B cell (primary cell): ENCODE measurements around the gene MARK2. TPM values are rescaled to one million over a fixed set of nuclear protein-coding genes. Genes with fewer than 3 reads are reported as not detected.

ENCODE experiments used
- ATAC-seq: fragments of 200-7000 bp; cut with Tn5 transposase; one replicate; pipeline ENCODE4 v1.10.0; 2021; ENCODE audit warnings: low read depth, mild to moderate bottlenecking, moderate number of reproducible peaks, moderate library complexity
- CTCF ChIA-PET: fragments of 350-600 bp; sonication (Branson Sonifier 250); formaldehyde crosslinking; loops from one replicate; lab custom pipeline; 2021; ENCODE audit warnings: antibody characterized with exemption, inconsistent platforms; lab: Charles Lee
- POLR2A ChIA-PET: fragments of 350-600 bp; sonication (Branson Sonifier 250); formaldehyde crosslinking; loops from one replicate; lab custom pipeline; 2021; ENCODE audit warnings: antibody characterized with exemption; lab: Charles Lee
- DNase-seq: peaks from one replicate; pipeline ENCODE4 v3.0.0; 2013
- H2AFZ ChIP-seq: 2 replicates; pipeline ENCODE4 v1.6.1; 2012; ENCODE audit warnings: mild to moderate bottlenecking, low read depth, low read length; ENCODE audit not compliant: insufficient read depth, poor library complexity, severe bottlenecking
- H3K27ac ChIP-seq, 2 donors: 1 replicate in 1 of 2; 2 replicates in 1 of 2; pipeline ENCODE4 v1.5.1; 2012 to 2013; ENCODE audit warnings: low read length in 2 of 2, mild to moderate bottlenecking in 2 of 2, moderate library complexity in 1 of 2
- H3K27me3 ChIP-seq, 4 experiments: fragments of 200-600 bp in 1 of 4; sonication (generic) in 1 of 4; replicated peaks in 1 of 4; 1 replicate in 2 of 4; 2 replicates in 2 of 4; pipeline versions ENCODE4 v1.6.1 to v1.7.0; 2013 to 2016; ENCODE audit warnings: low read length in 3 of 4, mild to moderate bottlenecking in 2 of 4, mixed read lengths in 1 of 4, moderate library complexity in 1 of 4; ENCODE audit not compliant: insufficient read depth in 4 of 4, control insufficient read depth in 3 of 4; ENCODE audit errors: control extremely low read depth in 1 of 4
- H3K36me3 ChIP-seq, 2 experiments: replicated peaks in 1 of 2; 1 replicate in 1 of 2; 2 replicates in 1 of 2; pipeline versions ENCODE4 v1.6.1 to v1.7.1; 2013; ENCODE audit warnings: low read length in 1 of 2; ENCODE audit not compliant: insufficient read depth in 2 of 2, control insufficient read depth in 1 of 2; ENCODE audit errors: control extremely low read depth in 1 of 2, extremely low read depth in 1 of 2
- H3K4me1 ChIP-seq, 2 donors: fragments of 200-600 bp in 1 of 2; sonication (generic) in 1 of 2; 1 replicate in 1 of 2; 2 replicates in 1 of 2; pipeline versions ENCODE4 v1.5.1 to v1.6.1; 2013 to 2017; ENCODE audit warnings: low read length in 2 of 2; ENCODE audit not compliant: control insufficient read depth in 2 of 2, insufficient read depth in 2 of 2
- H3K4me2 ChIP-seq: replicated peaks from 2 replicates; pipeline ENCODE3; 2012; ENCODE audit warnings: mild to moderate bottlenecking, low read depth, low read length; ENCODE audit not compliant: poor library complexity, severe bottlenecking
- H3K4me3 ChIP-seq, 5 experiments: fragments of 200-600 bp in 1 of 5; sonication (generic) in 1 of 5; 1 replicate in 3 of 5; 2 replicates in 2 of 5; pipeline versions ENCODE4 v1.5.1 to v1.7.0; 2011 to 2016; ENCODE audit warnings: low read length in 4 of 5, mild to moderate bottlenecking in 4 of 5, low read depth in 2 of 5, control low read depth in 1 of 5, moderate library complexity in 1 of 5; ENCODE audit not compliant: insufficient read depth in 1 of 5; ENCODE audit errors: control extremely low read depth in 1 of 5, extremely low read depth in 1 of 5
- H3K79me2 ChIP-seq: fragments of 200-600 bp; sonication (generic); one replicate; pipeline ENCODE4 v1.6.0; 2016; ENCODE audit warnings: low read length; ENCODE audit not compliant: control insufficient read depth, insufficient read depth
- H3K9ac ChIP-seq: fragments of 200-600 bp; sonication (generic); 2 replicates; pipeline ENCODE4 v1.6.1; 2017; ENCODE audit warnings: mild to moderate bottlenecking, low read length, moderate library complexity
- H3K9me3 ChIP-seq, 3 donors: one replicate each; pipeline versions ENCODE4 v1.6.1 to v1.7.1; 2013; ENCODE audit warnings: low read length in 2 of 3; ENCODE audit not compliant: control insufficient read depth in 2 of 3, insufficient read depth in 1 of 3; ENCODE audit errors: control extremely low read depth in 1 of 3
- H4K20me1 ChIP-seq: 2 replicates; pipeline ENCODE4 v1.6.0; 2012; ENCODE audit warnings: mild to moderate bottlenecking, low read length; ENCODE audit not compliant: insufficient read depth, control insufficient read depth, poor library complexity, severe bottlenecking
- H3K27ac Mint-ChIP-seq: one replicate; pipeline ENCODE4 v1.8.0; 2021; ENCODE audit warnings: mixed read lengths
- H3K27me3 Mint-ChIP-seq: one replicate; pipeline ENCODE4 v1.8.0; 2021; ENCODE audit warnings: mixed read lengths
- H3K4me1 Mint-ChIP-seq: one replicate; pipeline ENCODE4 v1.8.0; 2021; ENCODE audit warnings: mixed read lengths
- H3K4me3 Mint-ChIP-seq: one replicate; pipeline ENCODE4 v1.8.0; 2021; ENCODE audit warnings: mixed read lengths
- H3K9me3 Mint-ChIP-seq: one replicate; pipeline ENCODE4 v1.8.0; 2022; ENCODE audit warnings: mixed read lengths; ENCODE audit not compliant: insufficient read depth
- CTCF ChIP-seq: fragments of 200-600 bp; IDR thresholded peaks from one replicate; pipeline ENCODE4 v1.8.0; 2022; ENCODE audit warnings: antibody characterized with exemption, mild to moderate bottlenecking
- EZH2 ChIP-seq: IDR thresholded peaks from 2 replicates; pipeline ENCODE4 v1.6.1; 2012; ENCODE audit warnings: borderline replicate concordance, low read depth, mild to moderate bottlenecking, moderate library complexity, low read length; ENCODE audit not compliant: insufficient read depth, poor library complexity, severe bottlenecking
- WGBS: methylation state at CpG from one replicate; pipeline ENCODE4 v1.1.5; 2013; ENCODE audit warnings: missing lambda C conversion rate; ENCODE audit not compliant: insufficient coverage; 5-methylcytosine and 5-hydroxymethylcytosine counted together
- intact Hi-C: fragments of 100-400 bp; cut with micrococcal nuclease; formaldehyde crosslinking; loops from one replicate; pipeline ENCODE4 v1.10.0; 2022
- polyA plus RNA-seq: library from polyadenylated mRNA; depleted of rRNA; stranded (reverse); fragments of >200 nt; gene quantifications from 2 replicates; pipeline ENCODE4 v1.2.3, GENCODE V29; 2012
- total RNA-seq, 2 donors: library from RNA; stranded (reverse); fragments of 120-200 nt in 1 of 2; gene quantifications; 1 replicate in 1 of 2; 2 replicates in 1 of 2; pipeline versions ENCODE4 v1.2.3 to v1.2.4, GENCODE V29; 2013 to 2022

Gene MARK2
- total and polyA plus RNA-seq, 2 donors (not counting 1 experiment from before 2014, with no cell fraction given) = 47.2 to 58.1 TPM

- Mint-ChIP-seq H3K4me3 (no peak overlapping the region), H3K27me3 (no peaks in the 10 kb centered on the region), H3K27ac (no peak overlapping the region), H3K4me1 (peaks cover 18% of the 10 kb centered on the region), H3K9me3 (no peaks in the 10 kb centered on the region)
- Histone ChIP-seq H3K4me1 (peaks cover 10 to 11% of the 10 kb centered on the region in 2 donors), H3K79me2 (peaks cover 96% of the 10 kb centered on the region), H3K9me3 (no peaks in the 10 kb centered on the region), H3K4me2 (no peak overlapping the region), H3K27me3 (no peaks in the 10 kb centered on the region), H3K36me3 (peaks cover 3 to 17% of the 10 kb centered on the region in 2 experiments), H3K9ac (no peak overlapping the region), H4K20me1 (peaks cover 51% of the 10 kb centered on the region), H3K27ac (peak overlapping the region in 1 of 2 donors; percentile 34), H2AFZ (no peak overlapping the region), H3K4me3 (no peak overlapping the region)
- ChIA-PET CTCF (interaction anchor here (0.6 to 1.6 kb wide), 4 partner anchors 18 to 279 kb away, joined by 3 to 4 read pairs (median 4); partner anchors contain the start of genes MARK2 and RTN3), POLR2A (interaction anchor here (0.6 to 0.7 kb wide), 2 partner anchors 14 to 1032 kb away, joined by 9 to 10 read pairs; no protein-coding TSS in a partner anchor)
- ATAC-seq (no peak), DNase-seq (no peak)
- TF ChIP-seq EZH2 = no peak
- TF ChIP-seq CTCF = no peak
- intact Hi-C loops = no loop called here
- WGBS = no CpG with 5 or more reads among the region's 2 CpGs
Measured at GRCh38 chr11:63855975-63856374, 17.1 kb downstream of the MARK2 start.

GRCh38 chr11:63858628-63859550, 20.0 kb downstream of the MARK2 start:
- CTCF ChIA-PET = no interaction called here
- TF ChIP-seq EZH2 (no peak), CTCF (no peak)
- Mint-ChIP-seq H3K4me1 (peaks cover 20% of the 10 kb centered on the region), H3K27ac (no peak overlapping the region), H3K4me3 (no peak overlapping the region), H3K27me3 (no peaks in the 10 kb centered on the region), H3K9me3 (no peaks in the 10 kb centered on the region)
- Histone ChIP-seq H3K4me2 (no peak overlapping the region), H4K20me1 (peaks cover 53% of the 10 kb centered on the region), H3K36me3 (peaks cover 0 to 24% of the 10 kb centered on the region in 2 experiments), H3K27me3 (no peaks in the 10 kb centered on the region), H3K9ac (no peak overlapping the region), H3K79me2 (peaks cover 95% of the 10 kb centered on the region), H3K27ac (no peak overlapping the region), H3K9me3 (no peaks in the 10 kb centered on the region), H3K4me3 (no peak overlapping the region), H3K4me1 (peaks cover 0 to 7% of the 10 kb centered on the region in 2 donors), H2AFZ (no peak overlapping the region)
- 82% methylated on average over 6 of the region's 11 CpGs for WGBS
- no peak for DNase-seq
- no peak for ATAC-seq
- intact Hi-C loops = no loop called here
- POLR2A ChIA-PET = no interaction called here
